ENCODE measurements around the gene MRPL36. TPM values are rescaled to one million over a fixed set of nuclear protein-coding genes. Genes with fewer than 3 reads are reported as not detected.

Gene MRPL36
- total and polyA plus RNA-seq, 2 of the 4 experiments (the other 2 are of a cell fraction): 85.9 to 103 TPM

- H3K9me1 ChIP-seq (ENCODE audit: insufficient read depth, low read length): no peaks in the 10 kb centered on the region
- in situ Hi-C loops (cut with MboI; ENCODE audit: low sequenced_read_pairs) (no loop called here), intact Hi-C loops (cut with micrococcal nuclease) (no loop called here), dilution Hi-C loops (cut with HindIII; ENCODE audit: low sequenced_read_pairs, unreplicated experiment) (no loop called here)
- no peak overlapping the region for H3K56ac ChIP-seq (ENCODE audit: extremely low read depth, insufficient read depth, low read length)
- H4K20me1 ChIP-seq (ENCODE audit: insufficient read depth, low read length): no peaks in the 10 kb centered on the region
- H3K4me1 ChIP-seq (ENCODE audit: control insufficient read depth, insufficient read depth, low read length): no peaks in the 10 kb centered on the region; the same call in 1 of the 2 replicates
- BruUV-seq (replicated peaks): no TSS peak
- H3K18ac ChIP-seq (ENCODE audit: low read depth, low read length): no peak overlapping the region
- H4K5ac ChIP-seq (ENCODE audit: low read depth, low read length): no peak overlapping the region
- H2AK9ac ChIP-seq (replicated peaks; ENCODE audit: low read depth, low read length, poor library complexity): no peak overlapping the region
- ATAC-seq (ENCODE audit: low read depth) (no peak), DNase-seq (no peak)
- H2BK120ac ChIP-seq (ENCODE audit: low read depth, low read length): no peak overlapping the region
- no peak overlapping the region for H3K23ac ChIP-seq (ENCODE audit: low read depth, low read length)
- H2BK15ac ChIP-seq (ENCODE audit: low read depth, low read length): no peak overlapping the region
- no peak overlapping the region for H4K8ac ChIP-seq (ENCODE audit: low read depth in 2 of 2, low read length in 2 of 2)
- POLR2A ChIA-PET (ENCODE audit: unreplicated experiment): no interaction called here
- no peak overlapping the region for H2BK5ac ChIP-seq (ENCODE audit: low read depth, low read length, poor library complexity, severe bottlenecking)
- H3K79me1 ChIP-seq (ENCODE audit: low read depth in 1 of 2, low read length in 2 of 2): peaks cover 40 to 62% of the 10 kb centered on the region in 2 experiments
- H3K27me3 ChIP-seq (ENCODE audit: control insufficient read depth, insufficient read depth, low read length): no peaks in the 10 kb centered on the region
- no peak for TF ChIP-seq SMC3 (IDR thresholded peaks at IDR 0.05; ENCODE audit: low read depth, low read length)
- TF ChIP-seq RCOR1 (IDR thresholded peaks at IDR 0.05; ENCODE audit: insufficient replicate concordance, low read length): no peak
- TF ChIP-seq, protein P1, sequence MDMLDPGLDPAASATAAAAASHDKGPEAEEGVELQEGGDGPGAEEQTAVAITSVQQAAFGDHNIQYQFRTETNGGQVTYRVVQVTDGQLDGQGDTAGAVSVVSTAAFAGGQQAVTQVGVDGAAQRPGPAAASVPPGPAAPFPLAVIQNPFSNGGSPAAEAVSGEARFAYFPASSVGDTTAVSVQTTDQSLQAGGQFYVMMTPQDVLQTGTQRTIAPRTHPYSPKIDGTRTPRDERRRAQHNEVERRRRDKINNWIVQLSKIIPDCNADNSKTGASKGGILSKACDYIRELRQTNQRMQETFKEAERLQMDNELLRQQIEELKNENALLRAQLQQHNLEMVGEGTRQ (IDR thresholded peaks at IDR 0.05; ENCODE audit: low read depth, low read length): no peak
- TF ChIP-seq BHLHE40 (IDR thresholded peaks at IDR 0.05; ENCODE audit: low read depth, low read length): no peak
- no peak for TF ChIP-seq MAZ (IDR thresholded peaks at IDR 0.05; ENCODE audit: borderline replicate concordance, low read depth, low read length)
- no peak overlapping the region for H3K9ac ChIP-seq (ENCODE audit: low read depth, low read length)
- no peak overlapping the region for H2AFZ ChIP-seq (replicated peaks; ENCODE audit: low read length, poor library complexity)
- no peak overlapping the region for H2AK5ac ChIP-seq (ENCODE audit: low read depth, low read length)
- WGBS, 2 experiments (ENCODE audit: extremely low coverage in 2 of 2, insufficient read length in 1 of 2): 95% methylated on average over 11 of the region's 20 CpGs; no CpG with 5 or more reads in 1 of the 2 experiments
- H3K4me2 ChIP-seq (ENCODE audit: low read depth, low read length): no peak overlapping the region
- H3K4me3 ChIP-seq (ENCODE audit: insufficient read depth, low read depth, low read length): no peak overlapping the region
- H3K14ac ChIP-seq (replicated peaks; ENCODE audit: low read depth, low read length): no peak overlapping the region
- no peak overlapping the region for H3K4ac ChIP-seq (ENCODE audit: low read depth, low read length)
- no peak overlapping the region for H3K27ac ChIP-seq (ENCODE audit: insufficient read depth, low read length)
- CTCF ChIA-PET: interaction anchor here (0.6 to 1.2 kb wide), 2 partner anchors 35 to 54 kb away, joined by 3 to 4 read pairs; no protein-coding TSS in a partner anchor
- peaks cover 66% of the 10 kb centered on the region for H3K36me3 ChIP-seq (ENCODE audit: control insufficient read depth, insufficient read depth, low read length)
- H2BK20ac ChIP-seq (ENCODE audit: low read depth, low read length): no peak overlapping the region
- no peak overlapping the region for H4K91ac ChIP-seq (ENCODE audit: insufficient read depth, low read depth, low read length)
- no peaks in the 10 kb centered on the region for H3K9me3 ChIP-seq (ENCODE audit: control insufficient read depth, insufficient read depth, low read length)
These were observed 8.0 kb upstream of the MRPL36 start for GRCh38 chr5:1807451-1808185.

Data from IMR-90 (cell line).